Lung (tissue), 12 donors: ENCODE measurements around the gene NTN1. TPM values are rescaled to one million over a fixed set of nuclear protein-coding genes. Genes with fewer than 3 reads are reported as not detected.

Experiments
- ATAC-seq: fragments of 200-7000 bp; cut with Tn5 transposase; one replicate; pipeline ENCODE4 v1.9.1; 2020; ENCODE audit warnings: moderate number of reproducible peaks; ENCODE audit not compliant: insufficient read depth, low FRiP score
- DNase-seq, 3 donors: peaks; one replicate each; pipeline ENCODE4 v3.0.0-alpha.2; 2013 to 2017
- H3K27ac ChIP-seq, 2 donors: one replicate each; pipeline ENCODE4 v1.5.1; 2013; ENCODE audit warnings: mild to moderate bottlenecking in 2 of 2, moderate library complexity in 2 of 2, control low read depth in 1 of 2, inconsistent platforms in 1 of 2, low read depth in 1 of 2, low read length in 1 of 2
- H3K27me3 ChIP-seq, 3 donors: one replicate each; pipeline ENCODE4 v1.5.1; 2013; ENCODE audit warnings: low read length in 2 of 3; ENCODE audit not compliant: control insufficient read depth in 3 of 3, insufficient read depth in 3 of 3
- H3K36me3 ChIP-seq, 4 donors: one replicate each; pipeline ENCODE4 v1.5.1; 2013; ENCODE audit warnings: low read length in 4 of 4, mild to moderate bottlenecking in 1 of 4, moderate library complexity in 1 of 4; ENCODE audit not compliant: control insufficient read depth in 4 of 4, insufficient read depth in 4 of 4
- H3K4me1 ChIP-seq, 5 donors: one replicate each; pipeline ENCODE4 v1.5.1; 2013; ENCODE audit warnings: low read length in 5 of 5, mild to moderate bottlenecking in 2 of 5, moderate library complexity in 1 of 5; ENCODE audit not compliant: control insufficient read depth in 5 of 5, insufficient read depth in 5 of 5
- H3K4me3 ChIP-seq: one replicate; pipeline ENCODE4 v1.5.1; 2013; ENCODE audit warnings: mild to moderate bottlenecking, control low read depth, moderate library complexity
- H3K9ac ChIP-seq, 2 donors: one replicate each; pipeline ENCODE4 v1.5.1; 2013; ENCODE audit warnings: low read length in 2 of 2, control low read depth in 1 of 2; ENCODE audit not compliant: insufficient read depth in 1 of 2
- H3K9me3 ChIP-seq, 4 donors: one replicate each; pipeline ENCODE4 v1.5.1; 2013; ENCODE audit warnings: low read length in 3 of 4, mild to moderate bottlenecking in 1 of 4, moderate library complexity in 1 of 4; ENCODE audit not compliant: control insufficient read depth in 4 of 4, insufficient read depth in 3 of 4
- WGBS, 2 donors: extraction: QIAGEN DNeasy Blood & Tissue Kit; methylation state at CpG; one replicate each; pipeline ENCODE4 v1.1.7; 2013; 5-methylcytosine and 5-hydroxymethylcytosine counted together
- polyA plus RNA-seq, 2 donors: library from polyadenylated mRNA; stranded (reverse); fragments of 200-250 nt; gene quantifications; one replicate each; pipeline ENCODE4 v1.2.1, GENCODE V29; 2013
- total RNA-seq, 2 donors: library from RNA; depleted of rRNA in 1 of 2; stranded (reverse); fragments of >200 nt in 1 of 2; gene quantifications; one replicate each; pipeline ENCODE4 v1.2.1, GENCODE V29; 2014 to 2021
- TF ChIP-seq, protein P1 (sequence below): IDR thresholded peaks from 2 replicates; pipeline ENCODE4 v1.5.1; 2012; ENCODE audit warnings: mild to moderate bottlenecking; ENCODE audit errors: control extremely low read depth, extremely low read depth
- donor health status: control.
- donor health status: control.
- donor health status: Bipolar disorder and iron deficiency.
- donor health status: healthy.
- donor health status: DM: yes; HTN: yes; CAD: no.

NTN1 gene
- total and polyA plus RNA-seq, 4 donors, result 3.6 to 17.1 (median 7.8) TPM

GRCh38 chr17:9050801-9051401, 29.6 kb downstream of the NTN1 start:
- H3K27me3 ChIP-seq, result no peaks in the 10 kb centered on the region
- H3K4me1 ChIP-seq, result peaks cover 0 to 7% (median 0%) of the 10 kb centered on the region in 5 donors
- no peak overlapping the region for H3K4me3 ChIP-seq
- H3K36me3 ChIP-seq, result no peaks in the 10 kb centered on the region
- no peak overlapping the region for H3K9ac ChIP-seq
- peaks cover 0 to 5% (median 3%) of the 10 kb centered on the region in 4 donors for H3K9me3 ChIP-seq
- 59 to 77% methylated on average over 8 of the region's 8 CpGs for WGBS, 2 donors
- TF ChIP-seq, protein P1, sequence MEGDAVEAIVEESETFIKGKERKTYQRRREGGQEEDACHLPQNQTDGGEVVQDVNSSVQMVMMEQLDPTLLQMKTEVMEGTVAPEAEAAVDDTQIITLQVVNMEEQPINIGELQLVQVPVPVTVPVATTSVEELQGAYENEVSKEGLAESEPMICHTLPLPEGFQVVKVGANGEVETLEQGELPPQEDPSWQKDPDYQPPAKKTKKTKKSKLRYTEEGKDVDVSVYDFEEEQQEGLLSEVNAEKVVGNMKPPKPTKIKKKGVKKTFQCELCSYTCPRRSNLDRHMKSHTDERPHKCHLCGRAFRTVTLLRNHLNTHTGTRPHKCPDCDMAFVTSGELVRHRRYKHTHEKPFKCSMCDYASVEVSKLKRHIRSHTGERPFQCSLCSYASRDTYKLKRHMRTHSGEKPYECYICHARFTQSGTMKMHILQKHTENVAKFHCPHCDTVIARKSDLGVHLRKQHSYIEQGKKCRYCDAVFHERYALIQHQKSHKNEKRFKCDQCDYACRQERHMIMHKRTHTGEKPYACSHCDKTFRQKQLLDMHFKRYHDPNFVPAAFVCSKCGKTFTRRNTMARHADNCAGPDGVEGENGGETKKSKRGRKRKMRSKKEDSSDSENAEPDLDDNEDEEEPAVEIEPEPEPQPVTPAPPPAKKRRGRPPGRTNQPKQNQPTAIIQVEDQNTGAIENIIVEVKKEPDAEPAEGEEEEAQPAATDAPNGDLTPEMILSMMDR, result no peak
- DNase-seq (peak in 2 of 3 donors; percentile 37 to 56), ATAC-seq (no peak)
- H3K27ac ChIP-seq, result no peak overlapping the region

GRCh38 chr17:9051561-9051960, 30.3 kb downstream of the NTN1 start:
- H3K9me3 ChIP-seq, result peaks cover 0 to 4% (median 3%) of the 10 kb centered on the region in 4 donors
- WGBS, 2 donors, result 87 to 90% methylated on average over 4 of the region's 4 CpGs
- no peak for ATAC-seq
- H3K27ac ChIP-seq, result no peak overlapping the region
- peaks cover 0 to 7% (median 0%) of the 10 kb centered on the region in 5 donors for H3K4me1 ChIP-seq
- no peak for DNase-seq
- no peaks in the 10 kb centered on the region for H3K27me3 ChIP-seq
- TF ChIP-seq, protein P1, result no peak
- no peak overlapping the region for H3K4me3 ChIP-seq
- H3K36me3 ChIP-seq, result no peaks in the 10 kb centered on the region
- H3K9ac ChIP-seq, result no peak overlapping the region

DNA sequence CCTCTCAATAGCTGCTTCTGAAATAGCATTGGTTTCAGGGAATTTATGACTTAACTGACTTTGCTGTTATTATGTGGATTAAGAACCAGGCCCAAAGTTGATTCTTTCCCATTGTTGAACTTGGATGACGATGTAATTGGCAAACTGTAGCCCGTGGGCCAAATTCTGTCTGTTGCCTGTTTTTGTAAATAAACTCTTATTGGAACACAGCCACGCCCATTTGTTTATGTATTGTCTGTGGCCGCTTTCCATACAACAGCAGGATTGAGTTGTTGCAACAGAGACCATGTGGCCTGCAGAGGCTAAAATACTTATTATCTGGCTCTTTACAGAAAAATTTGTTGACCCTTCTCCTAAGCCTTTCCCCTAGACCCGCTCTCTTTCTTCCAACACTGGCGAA, 31.6 kb downstream of the NTN1 start:
- Histone ChIP-seq H3K27me3 (no peaks in the 10 kb centered on the region), H3K36me3 (no peaks in the 10 kb centered on the region), H3K27ac (no peak overlapping the region), H3K9ac (no peak overlapping the region), H3K4me1 (peaks cover 0 to 7% (median 0%) of the 10 kb centered on the region in 5 donors), H3K9me3 (peaks cover 0 to 4% (median 3%) of the 10 kb centered on the region in 4 donors), H3K4me3 (no peak overlapping the region)
- DNase-seq (peak; percentile 64 to 92 (median 91)), ATAC-seq (no peak)
- TF ChIP-seq, protein P1, result no peak
- WGBS, 2 donors, result 65 to 78% methylated on average over 6 of the region's 6 CpGs
